Measurements from ENCODE around the gene IFI27. TPM values are rescaled to one million over a fixed set of nuclear protein-coding genes. Genes with fewer than 3 reads are reported as not detected.

The IFI27 gene
- total RNA-seq, 1 donor from 2014 or later, result 3.8 TPM

DNA sequence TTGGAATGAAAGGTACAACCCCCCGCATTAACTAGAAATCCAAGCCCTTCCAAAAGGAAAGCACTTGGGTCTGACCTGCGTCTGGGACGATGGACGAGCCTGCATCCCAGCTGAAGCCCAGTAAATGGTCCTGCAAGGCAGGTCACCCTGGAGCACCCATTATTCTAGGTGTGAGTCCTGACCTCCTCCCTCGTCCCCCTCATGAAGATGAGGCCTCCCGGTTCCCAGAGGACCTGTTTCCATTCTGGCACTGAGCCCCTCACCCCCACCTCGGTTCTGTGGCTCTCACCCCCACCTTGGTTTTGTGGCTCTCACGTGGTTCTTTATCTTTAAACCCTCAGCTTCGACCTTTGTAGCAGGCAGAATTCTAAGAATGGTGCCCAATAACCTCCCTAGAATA is 7.3 kb downstream of the IFI27 start:
- Mint-ChIP-seq H3K27me3 (ENCODE audit: unreplicated experiment) (peaks cover 10% of the 10 kb centered on the region), H3K9me3 (ENCODE audit: unreplicated experiment) (no peaks in the 10 kb centered on the region), H3K36me3 (ENCODE audit: low read depth, unreplicated experiment) (no peaks in the 10 kb centered on the region), H3K27ac (ENCODE audit: unreplicated experiment) (no peak overlapping the region), H3K4me1 (ENCODE audit: unreplicated experiment) (no peaks in the 10 kb centered on the region), H3K4me3 (ENCODE audit: unreplicated experiment) (no peak overlapping the region)
- DNase-seq (ENCODE audit: low spot score), result no peak
- no peak for TF ChIP-seq CTCF (IDR thresholded peaks at IDR 0.05; ENCODE audit: unreplicated experiment)

- Mint-ChIP-seq H3K9me3 (ENCODE audit: unreplicated experiment) (no peaks in the 10 kb centered on the region), H3K27me3 (ENCODE audit: unreplicated experiment) (peaks cover 10% of the 10 kb centered on the region), H3K36me3 (ENCODE audit: low read depth, unreplicated experiment) (no peaks in the 10 kb centered on the region), H3K4me1 (ENCODE audit: unreplicated experiment) (no peaks in the 10 kb centered on the region), H3K4me3 (ENCODE audit: unreplicated experiment) (no peak overlapping the region), H3K27ac (ENCODE audit: unreplicated experiment) (no peak overlapping the region)
- TF ChIP-seq CTCF (IDR thresholded peaks at IDR 0.05; ENCODE audit: unreplicated experiment), result no peak
- DNase-seq (ENCODE audit: low spot score), result no peak
Observed at GRCh38 chr14:94119071-94119470, 8.5 kb downstream of the IFI27 start.

- H3K9me3 Mint-ChIP-seq (ENCODE audit: unreplicated experiment), result no peaks in the 10 kb centered on the region
- H3K27me3 Mint-ChIP-seq (ENCODE audit: unreplicated experiment), result peaks cover 9% of the 10 kb centered on the region
- no peak overlapping the region for H3K4me3 Mint-ChIP-seq (ENCODE audit: unreplicated experiment)
- H3K27ac Mint-ChIP-seq (ENCODE audit: unreplicated experiment), result no peak overlapping the region
- H3K4me1 Mint-ChIP-seq (ENCODE audit: unreplicated experiment), result no peaks in the 10 kb centered on the region
- no peaks in the 10 kb centered on the region for H3K36me3 Mint-ChIP-seq (ENCODE audit: low read depth, unreplicated experiment)
- TF ChIP-seq CTCF (IDR thresholded peaks at IDR 0.05; ENCODE audit: unreplicated experiment), result no peak
- DNase-seq (ENCODE audit: low spot score), result no peak
Observed at GRCh38 chr14:94120667-94121340, 10.3 kb downstream of the IFI27 start.

- Mint-ChIP-seq H3K36me3 (ENCODE audit: low read depth, unreplicated experiment) (no peaks in the 10 kb centered on the region), H3K9me3 (ENCODE audit: unreplicated experiment) (no peaks in the 10 kb centered on the region), H3K27me3 (ENCODE audit: unreplicated experiment) (peaks cover 9% of the 10 kb centered on the region), H3K4me3 (ENCODE audit: unreplicated experiment) (no peak overlapping the region), H3K27ac (ENCODE audit: unreplicated experiment) (no peak overlapping the region), H3K4me1 (ENCODE audit: unreplicated experiment) (no peaks in the 10 kb centered on the region)
- TF ChIP-seq CTCF (IDR thresholded peaks at IDR 0.05; ENCODE audit: unreplicated experiment), result no peak
- no peak for DNase-seq (ENCODE audit: low spot score)
Observed at GRCh38 chr14:94121485-94121884, 10.9 kb downstream of the IFI27 start.

DNA sequence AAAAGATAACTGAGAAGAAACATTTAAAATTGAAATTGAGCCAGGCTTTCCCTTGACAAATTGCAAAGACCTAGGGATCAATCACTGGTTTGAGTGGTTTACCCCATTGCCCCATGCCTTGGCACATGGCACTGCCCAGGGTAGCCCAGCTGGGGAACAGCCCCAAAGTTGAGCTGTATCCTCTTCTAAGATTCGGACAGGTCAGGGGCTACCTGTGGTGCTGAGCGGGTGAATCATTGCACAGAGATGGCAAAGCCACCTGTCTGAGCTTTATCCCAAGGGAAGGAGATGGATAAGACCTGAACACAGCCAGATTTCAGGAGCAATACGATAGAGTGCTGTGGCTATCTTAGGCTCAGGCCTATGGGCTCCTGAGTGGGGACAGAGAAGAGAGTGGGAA is 11.9 kb downstream of the IFI27 start:
- no peaks in the 10 kb centered on the region for H3K36me3 Mint-ChIP-seq (ENCODE audit: low read depth, unreplicated experiment)
- no peak overlapping the region for H3K27ac Mint-ChIP-seq (ENCODE audit: unreplicated experiment)
- no peak for DNase-seq (ENCODE audit: low spot score)
- peaks cover 10% of the 10 kb centered on the region for H3K27me3 Mint-ChIP-seq (ENCODE audit: unreplicated experiment)
- H3K4me3 Mint-ChIP-seq (ENCODE audit: unreplicated experiment), result no peak overlapping the region
- no peak for TF ChIP-seq CTCF (IDR thresholded peaks at IDR 0.05; ENCODE audit: unreplicated experiment)
- no peaks in the 10 kb centered on the region for H3K9me3 Mint-ChIP-seq (ENCODE audit: unreplicated experiment)
- H3K4me1 Mint-ChIP-seq (ENCODE audit: unreplicated experiment), result no peaks in the 10 kb centered on the region
